Measurements from ENCODE around the gene UBE4A. TPM values are rescaled to one million over a fixed set of nuclear protein-coding genes. Genes with fewer than 3 reads are reported as not detected.
A peak's percentile ranks its signal among the peaks of the same experiment; 100 is the strongest.

The UBE4A gene
- total RNA-seq, 1 experiment from 2014 or later: 45.8 TPM

DNA sequence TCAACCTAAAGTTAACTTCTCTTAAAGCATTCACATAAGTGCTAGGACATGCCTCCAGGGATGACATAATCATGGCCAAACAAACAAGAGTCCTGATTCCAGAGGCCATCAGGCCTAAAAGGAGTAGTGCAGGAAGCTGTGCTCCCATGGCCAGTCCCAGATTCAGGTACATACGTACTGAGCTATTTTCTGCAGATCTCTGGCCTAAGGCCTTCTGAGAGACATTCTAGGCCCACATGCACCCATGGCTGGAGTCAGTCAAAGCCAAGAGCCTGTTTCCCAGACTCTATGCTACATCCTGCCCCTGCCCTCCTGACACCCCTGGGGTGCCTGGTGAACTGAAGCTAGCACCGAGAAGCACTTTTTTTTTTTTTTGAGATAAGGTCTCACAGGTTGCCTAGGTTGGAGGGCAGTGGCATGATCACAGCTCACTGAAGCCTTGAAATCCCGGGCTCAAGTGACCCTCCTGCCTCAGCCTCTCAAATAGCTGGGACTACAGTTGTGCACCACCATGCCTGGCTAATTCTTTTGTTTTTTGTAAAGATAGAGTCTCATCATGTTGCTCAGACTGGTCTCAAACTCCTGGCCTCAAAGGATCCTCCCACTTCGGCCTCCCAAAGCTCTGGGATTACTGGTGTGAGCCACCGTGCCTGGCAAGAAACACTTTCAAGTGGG lies 17.4 kb upstream of the UBE4A start:
- no peak for DNase-seq (ENCODE audit: low read depth)

DNA sequence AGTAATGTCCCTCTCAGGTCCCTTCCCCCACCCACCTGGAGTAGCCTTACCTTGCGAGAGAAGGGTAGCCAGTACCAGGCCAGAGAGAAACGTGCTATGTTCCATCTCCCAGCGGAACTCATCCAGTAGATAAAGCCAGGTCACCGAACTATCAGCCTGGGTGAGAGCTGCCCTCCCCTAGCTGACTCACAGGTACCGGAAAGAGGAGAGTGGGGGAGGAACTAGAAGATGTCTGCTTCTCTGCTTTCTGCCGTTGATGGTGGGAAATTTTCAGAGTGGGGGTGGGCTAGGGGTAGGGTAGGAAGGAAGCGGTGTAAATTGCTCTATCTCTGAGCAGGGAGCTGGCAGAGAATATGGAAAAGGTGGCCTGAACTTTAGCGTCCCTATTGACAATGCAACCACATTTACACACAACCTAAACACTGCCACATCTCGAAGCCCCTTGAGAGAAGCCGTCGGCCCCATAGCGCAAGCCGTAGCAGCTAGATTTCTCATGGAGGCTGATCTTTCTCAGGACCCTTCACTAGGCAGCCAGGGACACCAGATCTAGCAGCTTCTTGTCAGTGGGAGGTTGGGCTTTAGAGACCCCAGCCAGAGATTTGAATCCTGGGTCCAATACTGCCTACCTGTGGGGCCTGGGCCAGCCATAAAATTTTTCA lies 16.8 kb upstream of the UBE4A start, which contains the start of gene CD3D:
TSS of gene CD3D (minus strand) at position 203 of the 659 bp plus-strand sequence. CDS start at position 105, 98 bp downstream.
- DNase-seq (ENCODE audit: low read depth): peak; percentile 28

DNA sequence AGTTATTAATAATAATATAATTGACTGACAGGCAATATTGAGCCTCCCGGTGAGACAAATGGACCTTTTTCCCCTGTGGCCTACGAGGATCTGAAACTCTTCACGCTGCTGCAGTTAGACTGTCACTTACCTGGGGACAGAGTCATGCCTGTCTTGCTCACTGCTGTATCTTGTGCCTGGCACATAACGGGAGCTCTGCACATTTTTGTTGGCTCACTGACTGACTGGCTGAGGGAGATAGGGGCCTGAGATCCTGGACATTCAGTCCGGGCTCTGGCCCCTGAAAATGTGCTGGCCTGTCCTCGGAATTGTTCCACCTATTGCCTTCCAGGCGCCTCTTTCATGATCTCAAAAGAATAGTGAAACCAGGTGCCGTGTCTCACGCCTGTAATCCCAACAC lies 16.2 kb upstream of the UBE4A start:
- no peak for DNase-seq (ENCODE audit: low read depth)

DNA sequence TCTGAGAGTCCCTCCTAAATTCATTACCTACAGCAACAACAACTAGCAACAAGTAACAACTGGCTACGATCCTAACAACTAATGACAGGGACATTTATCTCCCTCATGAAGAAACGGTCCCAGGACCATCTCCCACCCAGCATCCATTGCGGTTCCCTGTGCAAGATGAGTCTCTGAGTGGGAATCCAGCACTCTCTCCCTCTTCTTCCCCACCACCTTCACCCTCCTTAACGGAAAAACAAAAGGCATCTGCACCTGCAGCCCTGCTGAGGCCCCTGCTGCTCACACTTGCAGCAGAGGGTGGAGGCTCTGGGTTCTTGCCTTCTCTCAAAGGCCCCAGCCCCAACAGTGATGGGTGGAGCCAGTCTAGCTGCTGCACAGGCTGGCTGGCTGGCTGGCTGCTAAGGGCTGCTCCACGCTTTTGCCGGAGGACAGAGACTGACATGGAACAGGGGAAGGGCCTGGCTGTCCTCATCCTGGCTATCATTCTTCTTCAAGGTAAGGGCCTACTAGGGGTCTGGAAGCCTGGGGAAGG lies 15.4 kb upstream of the UBE4A start, which contains the start of gene CD3G:
TSS of gene CD3G (plus strand) at position 364 of the 535 bp plus-strand sequence. CDS start at position 444, 80 bp downstream.
- no peak for DNase-seq (ENCODE audit: low read depth)

DNA sequence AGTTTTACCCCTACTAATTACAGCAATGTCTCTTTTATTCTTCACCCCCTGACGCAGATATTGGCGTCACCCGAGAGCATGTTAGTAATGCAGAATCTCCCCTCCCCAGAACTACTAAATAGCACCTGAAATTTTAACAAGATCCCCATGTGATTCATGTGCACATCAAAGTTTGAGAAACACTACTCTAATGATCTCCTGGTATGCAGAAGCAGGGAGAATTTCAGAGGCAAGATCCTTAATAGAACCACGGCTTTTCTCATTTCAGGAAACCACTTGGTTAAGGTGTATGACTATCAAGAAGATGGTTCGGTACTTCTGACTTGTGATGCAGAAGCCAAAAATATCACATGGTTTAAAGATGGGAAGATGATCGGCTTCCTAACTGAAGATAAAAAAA lies 9.9 kb upstream of the UBE4A start:
- DNase-seq (ENCODE audit: low read depth): no peak

DNA sequence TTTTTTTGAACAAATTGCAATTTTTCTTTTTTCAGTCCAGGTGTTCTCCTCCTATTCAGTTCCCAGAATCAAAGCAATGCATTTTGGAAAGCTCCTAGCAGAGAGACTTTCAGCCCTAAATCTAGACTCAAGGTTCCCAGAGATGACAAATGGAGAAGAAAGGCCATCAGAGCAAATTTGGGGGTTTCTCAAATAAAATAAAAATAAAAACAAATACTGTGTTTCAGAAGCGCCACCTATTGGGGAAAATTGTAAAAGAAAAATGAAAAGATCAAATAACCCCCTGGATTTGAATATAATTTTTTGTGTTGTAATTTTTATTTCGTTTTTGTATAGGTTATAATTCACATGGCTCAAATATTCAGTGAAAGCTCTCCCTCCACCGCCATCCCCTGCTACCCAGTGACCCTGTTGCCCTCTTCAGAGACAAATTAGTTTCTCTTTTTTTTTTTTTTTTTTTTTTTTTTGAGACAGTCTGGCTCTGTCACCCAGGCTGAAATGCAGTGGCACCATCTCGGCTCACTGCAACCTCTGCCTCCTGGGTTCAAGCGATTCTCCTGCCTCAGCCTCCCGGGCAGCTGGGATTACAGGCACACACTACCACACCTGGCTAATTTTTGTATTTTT lies 6.2 kb upstream of the UBE4A start:
- peak; percentile 15 for DNase-seq (ENCODE audit: low read depth)

DNA sequence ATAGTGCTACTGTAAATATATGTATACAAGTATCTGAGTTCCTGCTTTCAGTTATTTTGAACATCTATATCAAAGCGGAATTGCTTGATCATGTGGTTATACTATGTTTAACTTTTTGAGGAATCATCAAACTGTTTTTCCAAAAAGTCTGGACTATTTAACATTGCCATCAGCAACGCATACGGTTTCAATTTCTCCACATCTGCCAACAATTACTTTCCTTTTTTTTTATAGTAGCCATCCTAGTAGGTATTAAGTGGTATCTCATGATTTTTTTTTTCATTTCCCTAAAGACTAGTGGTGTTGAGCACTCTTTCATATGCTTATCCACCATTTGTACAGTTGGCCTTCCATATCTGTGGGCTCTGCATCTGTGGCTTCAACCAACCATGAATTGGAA lies 1.3 kb upstream of the UBE4A start:
- no peak for DNase-seq (ENCODE audit: low read depth)

DNA sequence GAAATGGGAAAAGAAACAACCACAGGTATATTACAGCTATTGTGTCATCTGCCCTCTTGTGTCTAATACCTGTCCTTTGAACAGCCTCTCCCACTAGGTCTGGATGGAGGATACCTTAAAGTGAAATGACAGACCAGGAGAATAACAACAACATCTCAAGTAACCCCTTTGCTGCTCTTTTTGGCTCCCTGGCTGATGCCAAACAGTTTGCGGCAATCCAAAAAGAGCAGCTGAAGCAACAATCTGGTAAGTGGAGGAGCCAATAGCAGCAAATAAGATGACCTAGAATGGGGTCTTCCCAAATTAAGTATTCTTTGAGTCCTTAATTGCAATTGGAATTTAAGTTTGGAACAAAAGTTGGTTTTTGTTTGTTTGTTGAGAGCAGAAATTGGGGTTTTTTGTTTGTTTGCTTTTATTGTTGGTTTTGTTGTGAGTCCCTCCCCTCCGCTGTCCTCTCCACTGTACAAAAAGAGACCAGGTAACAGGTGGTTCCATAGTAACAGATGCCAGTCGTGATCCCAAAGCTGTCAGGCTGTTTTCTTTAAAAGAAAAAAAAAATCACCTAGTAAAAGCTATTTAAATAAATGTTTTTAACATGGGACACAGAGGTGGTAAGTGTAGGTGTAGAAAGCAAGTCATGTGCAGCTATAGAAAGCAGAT lies 5.7 kb downstream of the UBE4A start:
- no peak for DNase-seq (ENCODE audit: low read depth)

DNA sequence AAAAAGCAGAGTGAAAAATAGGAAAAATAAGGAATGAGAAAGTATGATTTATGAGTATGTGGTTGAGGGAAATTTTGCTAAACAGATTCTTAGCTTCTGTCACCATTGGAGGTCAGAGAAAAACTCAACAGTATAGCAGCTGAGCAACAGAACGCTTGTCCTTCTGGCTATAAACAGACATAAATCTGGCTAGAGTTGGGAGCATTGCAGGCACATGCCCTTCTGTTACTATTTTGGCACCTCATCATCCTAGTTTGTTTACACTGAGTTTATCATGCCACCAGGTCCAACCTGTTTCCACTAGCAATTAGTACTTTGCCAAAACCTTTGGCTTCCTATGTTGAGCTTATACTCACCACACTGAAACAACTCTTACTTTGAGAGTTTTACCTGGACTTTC lies 6.9 kb downstream of the UBE4A start:
- no peak for DNase-seq (ENCODE audit: low read depth)

DNA sequence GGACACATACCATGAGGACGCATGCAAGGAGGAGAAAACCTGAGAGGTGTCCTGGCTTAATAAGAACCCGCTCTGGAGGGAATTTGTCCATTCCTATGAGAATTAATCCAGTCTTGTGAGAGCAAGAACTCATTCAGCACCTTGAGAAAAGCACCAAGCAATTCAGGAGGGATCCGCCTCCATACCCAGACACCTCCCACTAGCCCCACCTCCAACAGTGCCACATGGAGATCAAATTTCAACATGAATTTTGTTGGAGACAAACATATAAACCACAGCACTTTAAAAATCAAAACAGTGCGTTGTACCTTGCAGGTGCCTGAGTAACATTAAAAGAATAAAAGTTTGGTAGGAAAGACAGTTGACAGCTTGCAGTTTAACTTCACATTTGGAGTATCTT lies 11.4 kb downstream of the UBE4A start:
- DNase-seq (ENCODE audit: low read depth): no peak

DNA sequence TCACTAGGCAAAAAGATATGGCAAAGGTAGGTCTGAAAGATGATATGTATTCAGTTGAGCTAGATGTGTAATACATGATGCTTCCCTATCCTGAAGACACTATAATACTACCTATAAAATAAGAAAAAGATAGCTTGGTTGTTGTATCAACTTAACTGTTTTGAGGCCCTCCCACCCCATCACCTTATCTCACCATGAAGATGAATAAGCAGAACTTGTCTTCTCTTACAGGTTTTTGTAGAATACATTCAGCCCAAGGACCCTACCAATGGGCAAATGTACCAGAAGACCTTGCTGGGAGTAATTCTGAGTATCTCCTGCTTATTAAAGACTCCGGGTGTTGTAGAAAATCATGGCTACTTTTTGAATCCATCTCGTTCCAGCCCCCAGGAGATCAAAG lies 13.9 kb downstream of the UBE4A start:
- no peak for DNase-seq (ENCODE audit: low read depth)

DNA sequence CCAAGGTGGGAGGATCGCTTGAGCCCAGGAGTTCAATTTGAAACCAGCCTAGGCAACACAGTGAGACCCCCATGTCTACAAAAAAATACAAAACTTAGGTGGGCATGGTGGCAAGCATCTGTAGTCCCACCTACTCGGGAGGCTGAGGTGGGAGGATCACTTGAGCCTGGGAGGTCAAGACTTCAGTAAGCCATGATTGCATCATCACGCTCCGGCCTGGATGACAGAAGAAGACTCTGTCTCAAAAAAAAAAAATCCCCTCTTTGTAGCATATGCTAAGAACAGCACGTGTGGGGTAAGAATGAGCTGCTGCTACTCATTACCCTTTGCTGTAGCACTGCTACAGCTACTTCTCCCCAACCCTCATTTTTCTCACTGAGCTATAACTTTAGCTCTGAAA lies 14.5 kb downstream of the UBE4A start:
- DNase-seq (ENCODE audit: low read depth): no peak

DNA sequence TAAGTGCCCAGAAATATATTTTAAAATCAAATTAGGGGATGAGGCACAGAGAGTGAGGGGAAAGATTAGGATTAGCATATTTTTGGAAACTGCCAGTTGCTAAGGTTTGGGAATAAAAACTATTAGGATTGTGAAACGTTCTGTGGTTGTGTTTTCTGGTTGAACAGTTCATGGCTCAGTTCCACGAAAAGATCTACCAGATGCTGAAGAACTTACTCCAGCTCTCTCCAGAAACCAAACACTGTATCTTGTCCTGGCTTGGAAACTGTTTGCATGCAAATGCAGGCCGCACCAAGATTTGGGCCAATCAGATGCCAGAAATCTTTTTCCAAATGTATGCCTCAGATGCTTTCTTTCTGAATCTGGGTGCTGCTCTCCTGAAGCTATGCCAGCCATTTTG lies 15.3 kb downstream of the UBE4A start:
- no peak for DNase-seq (ENCODE audit: low read depth)

DNA sequence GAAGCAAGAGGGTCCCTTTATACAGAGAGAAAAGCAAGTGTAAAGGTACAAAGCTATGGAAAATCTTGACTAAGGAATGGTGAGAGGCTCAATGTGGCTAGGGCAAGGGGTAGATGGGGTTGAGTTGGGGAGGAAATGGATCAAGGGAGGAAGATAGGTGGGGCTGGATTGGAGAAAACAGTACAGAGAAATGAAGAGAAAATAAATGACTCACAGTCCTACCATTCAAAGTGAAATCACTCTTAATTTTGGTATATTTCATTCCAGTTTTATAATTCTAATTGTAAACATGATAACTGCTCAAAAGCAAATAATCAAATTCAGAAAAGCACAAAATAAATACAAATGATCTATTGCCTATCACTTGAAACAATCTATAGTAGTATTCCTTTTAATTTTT lies 16.6 kb downstream of the UBE4A start:
- DNase-seq (ENCODE audit: low read depth): no peak

DNA sequence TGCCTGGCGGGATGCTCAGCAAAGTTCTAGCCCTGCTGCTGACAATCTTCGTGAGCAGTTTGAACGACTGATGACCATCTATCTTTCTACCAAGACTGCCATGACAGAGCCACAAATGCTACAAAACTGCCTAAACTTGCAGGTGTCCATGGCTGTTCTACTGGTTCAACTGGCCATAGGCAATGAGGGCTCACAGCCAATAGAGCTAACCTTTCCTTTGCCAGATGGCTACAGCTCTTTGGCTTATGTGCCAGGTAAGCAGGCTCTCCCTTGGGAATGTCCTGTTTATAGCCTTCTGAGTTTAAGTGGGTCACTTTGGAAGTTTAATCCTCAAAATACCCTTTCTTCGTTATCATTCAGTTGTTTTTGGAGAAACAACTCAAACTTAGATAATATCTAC lies 20.1 kb downstream of the UBE4A start:
- no peak for DNase-seq (ENCODE audit: low read depth)

DNA sequence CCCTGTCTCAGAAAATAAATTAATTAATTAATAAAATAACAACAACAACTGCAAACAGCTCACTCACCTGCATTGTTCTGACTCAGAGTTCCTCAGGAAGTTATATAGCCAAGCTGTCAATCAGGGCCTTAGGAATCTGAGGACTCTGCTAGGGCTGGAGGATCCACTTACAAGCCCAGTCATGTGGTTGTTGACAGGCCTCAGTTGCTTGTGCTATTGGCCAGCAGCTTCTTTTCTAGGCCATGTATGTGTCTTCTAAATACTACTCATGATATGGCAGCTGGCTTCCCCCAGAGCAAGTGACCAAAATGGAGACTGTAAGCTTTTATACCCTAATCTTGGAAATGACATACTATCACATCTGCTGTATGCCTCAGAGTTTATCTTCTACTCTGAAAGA lies 21.2 kb downstream of the UBE4A start:
- no peak for DNase-seq (ENCODE audit: low read depth)

DNA sequence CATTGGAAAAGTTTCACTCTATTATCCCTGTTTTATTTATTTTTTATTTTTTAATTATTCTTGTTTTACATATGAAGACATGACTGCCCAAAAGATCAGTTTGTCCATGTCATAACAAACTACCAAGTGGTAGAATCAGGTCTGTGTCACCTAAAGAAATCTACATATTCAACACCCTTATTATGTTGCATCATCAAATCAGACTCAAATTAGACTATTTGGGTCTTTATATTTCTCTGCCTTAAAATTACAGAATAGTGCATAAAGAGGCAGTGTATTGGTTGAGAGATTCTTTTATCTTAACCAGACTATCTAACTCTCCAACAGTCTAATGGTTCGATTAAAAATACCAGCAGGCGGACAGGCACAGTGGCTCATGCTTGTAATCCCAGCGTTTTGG lies 23.6 kb downstream of the UBE4A start:
- no peak for DNase-seq (ENCODE audit: low read depth)

DNA sequence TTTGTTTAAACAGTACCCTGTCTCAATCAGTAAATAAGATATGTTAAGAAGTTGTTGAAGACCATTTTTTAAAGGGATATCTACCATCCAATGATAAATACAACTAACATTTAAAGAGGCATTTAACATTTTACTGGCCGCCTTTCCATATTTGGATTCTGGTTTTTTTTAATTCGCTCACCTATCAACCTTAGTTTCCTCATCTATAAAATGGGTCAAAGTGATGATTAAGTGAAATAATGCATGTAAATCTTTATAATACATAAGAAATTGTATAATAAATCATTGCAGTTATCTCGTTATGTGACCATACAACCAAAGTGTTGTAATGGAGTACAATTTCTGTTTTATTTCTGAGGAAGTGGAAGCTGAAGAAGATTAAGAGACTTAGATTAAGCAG lies 24.3 kb downstream of the UBE4A start:
- no peak for DNase-seq (ENCODE audit: low read depth)

DNA sequence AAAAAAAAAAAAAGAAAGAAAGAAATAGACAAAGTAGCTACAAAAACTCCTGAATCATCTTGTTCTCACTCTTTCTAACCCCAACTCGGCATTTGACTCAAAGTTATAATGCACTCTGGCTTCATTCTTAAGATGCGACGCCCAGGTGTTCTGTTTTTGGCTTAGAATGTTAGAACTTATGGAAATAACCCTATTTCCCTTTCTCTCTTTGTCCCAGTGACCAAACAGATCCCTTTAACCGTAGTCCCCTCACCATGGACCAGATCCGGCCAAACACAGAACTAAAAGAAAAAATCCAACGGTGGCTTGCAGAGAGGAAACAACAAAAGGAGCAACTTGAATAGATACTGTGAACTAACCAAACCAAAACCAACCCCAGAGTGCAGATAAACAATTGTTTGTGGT lies 36.7 kb downstream of the UBE4A start:
- no peak for DNase-seq (ENCODE audit: low read depth)

DNA sequence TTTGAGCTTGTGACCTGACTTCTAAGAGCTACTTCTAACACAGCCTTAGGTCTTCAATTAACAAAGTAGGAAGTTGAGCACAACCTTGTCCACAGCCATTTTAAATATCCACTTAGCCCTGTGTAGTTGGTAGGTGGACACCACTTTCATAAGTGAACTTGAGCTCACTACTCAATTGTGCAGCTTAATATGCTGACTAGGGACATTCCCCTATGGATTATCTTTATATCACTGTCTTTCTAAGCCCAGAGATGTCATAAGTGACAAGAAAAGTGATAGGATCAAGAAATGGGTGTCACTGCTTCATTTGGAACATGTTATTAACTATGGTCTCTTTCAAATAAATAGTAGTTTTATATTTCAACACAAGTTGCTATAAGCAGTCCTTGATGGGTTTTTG lies 38.0 kb downstream of the UBE4A start:
- DNase-seq (ENCODE audit: low read depth): no peak

DNA sequence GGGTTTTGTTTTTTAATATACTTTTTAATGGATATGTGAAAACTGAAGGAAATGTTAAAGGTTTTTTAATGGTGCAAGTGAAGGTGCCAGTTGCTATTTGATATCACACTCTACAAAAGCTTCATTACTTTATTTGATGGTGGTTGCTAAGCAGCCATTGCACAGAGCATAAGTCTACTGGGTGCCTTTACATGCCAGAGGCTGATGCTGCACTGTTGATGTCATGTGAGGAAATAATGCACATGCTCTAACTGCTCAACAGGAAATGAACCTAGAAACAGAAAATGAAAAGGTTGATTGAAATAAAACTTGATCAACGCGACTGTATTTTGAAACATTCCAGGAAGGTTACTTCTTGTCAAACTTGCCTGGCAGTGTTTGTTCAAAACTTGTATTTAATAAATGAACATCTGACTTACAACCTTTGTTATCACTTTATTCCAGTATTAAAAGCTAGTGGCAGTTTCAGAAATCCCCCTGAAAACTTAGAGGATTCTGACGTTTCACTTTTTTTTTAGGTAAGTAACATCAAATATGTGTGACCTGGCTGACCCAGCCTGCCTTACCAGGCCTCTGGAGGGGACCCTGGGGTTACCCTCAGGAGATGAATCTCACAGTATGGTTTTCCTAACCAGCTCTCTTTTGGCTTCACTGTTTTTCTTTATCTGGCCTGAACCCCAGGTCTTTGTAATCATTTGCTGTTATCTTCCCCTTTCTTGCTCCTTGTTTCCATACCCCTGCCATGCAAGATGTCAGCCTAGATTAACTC lies 39.6 kb downstream of the UBE4A start:
- DNase-seq (ENCODE audit: low read depth): no peak

Data from HT1080 (cell line).